Activated gamma-delta T cell (primary cell): ENCODE data around the gene ZNF606.

Source experiments
- DNase-seq: peaks from one replicate; lab custom pipeline; 2025; lab: John Stamatoyannopoulos, UW

The ZNF606 gene

DNA sequence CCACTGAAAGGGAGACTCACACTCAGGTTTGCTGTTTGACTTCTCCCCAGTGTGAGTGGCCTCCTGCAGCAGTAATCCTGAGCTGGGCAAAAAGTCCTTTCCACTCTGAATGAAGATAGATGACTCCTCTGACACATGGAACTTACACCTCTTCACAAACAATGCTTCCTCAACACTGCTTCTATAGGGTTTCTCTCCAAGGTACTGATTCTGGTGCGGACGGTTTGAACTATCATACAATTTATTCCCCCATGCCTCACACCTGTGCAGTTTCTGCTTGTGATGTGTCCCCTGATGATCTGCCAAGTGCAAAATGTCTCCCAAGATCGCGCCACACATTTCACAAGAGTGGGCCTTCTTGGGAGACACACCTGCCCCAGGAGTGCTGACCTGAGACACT lies 75.0 kb downstream of the ZNF606 start:
- DNase-seq, result no peak
